MG63 (cell line): ENCODE measurements around the gene NCAM2. TPM values are rescaled to one million over a fixed set of nuclear protein-coding genes. Genes with fewer than 3 reads are reported as not detected.
"Not testable (repeated sequence)": the region's sequence is repeated elsewhere in the genome, so short reads cannot be mapped to it uniquely, and the experiment has no call there.

Source experiments
- DNase-seq: peaks from one replicate; pipeline ENCODE4 v3.0.0-alpha.2; 2020
- H3K27me3 ChIP-seq: fragments of 250-450 bp; sonication (Bioruptor Pico); 2 replicates; pipeline ENCODE4 v1.5.1; 2020; ENCODE audit warnings: mild to moderate bottlenecking, moderate library complexity
- H3K36me3 ChIP-seq: fragments of 250-450 bp; sonication (Bioruptor Pico); 2 replicates; pipeline ENCODE4 v1.5.1; 2020; ENCODE audit warnings: mild to moderate bottlenecking, moderate library complexity
- H3K4me3 ChIP-seq: fragments of 250-450 bp; sonication (Bioruptor Pico); 2 replicates; pipeline ENCODE4 v1.5.1; 2020; ENCODE audit warnings: mild to moderate bottlenecking, moderate library complexity
- H3K9me3 ChIP-seq: fragments of 250-450 bp; sonication (Bioruptor Pico); 2 replicates; pipeline ENCODE4 v1.5.1; 2020; ENCODE audit warnings: mild to moderate bottlenecking, moderate library complexity
- total RNA-seq: library from RNA; depleted of rRNA; stranded (reverse); fragments of >200 nt; shearing (Covaris generic); gene quantifications from 2 replicates; pipeline ENCODE4 v1.2.3, GENCODE V29; 2014; ENCODE audit warnings: low replicate concordance

The NCAM2 gene
- total RNA-seq, 1 experiment from 2014 or later, result 2.5 TPM

DNA sequence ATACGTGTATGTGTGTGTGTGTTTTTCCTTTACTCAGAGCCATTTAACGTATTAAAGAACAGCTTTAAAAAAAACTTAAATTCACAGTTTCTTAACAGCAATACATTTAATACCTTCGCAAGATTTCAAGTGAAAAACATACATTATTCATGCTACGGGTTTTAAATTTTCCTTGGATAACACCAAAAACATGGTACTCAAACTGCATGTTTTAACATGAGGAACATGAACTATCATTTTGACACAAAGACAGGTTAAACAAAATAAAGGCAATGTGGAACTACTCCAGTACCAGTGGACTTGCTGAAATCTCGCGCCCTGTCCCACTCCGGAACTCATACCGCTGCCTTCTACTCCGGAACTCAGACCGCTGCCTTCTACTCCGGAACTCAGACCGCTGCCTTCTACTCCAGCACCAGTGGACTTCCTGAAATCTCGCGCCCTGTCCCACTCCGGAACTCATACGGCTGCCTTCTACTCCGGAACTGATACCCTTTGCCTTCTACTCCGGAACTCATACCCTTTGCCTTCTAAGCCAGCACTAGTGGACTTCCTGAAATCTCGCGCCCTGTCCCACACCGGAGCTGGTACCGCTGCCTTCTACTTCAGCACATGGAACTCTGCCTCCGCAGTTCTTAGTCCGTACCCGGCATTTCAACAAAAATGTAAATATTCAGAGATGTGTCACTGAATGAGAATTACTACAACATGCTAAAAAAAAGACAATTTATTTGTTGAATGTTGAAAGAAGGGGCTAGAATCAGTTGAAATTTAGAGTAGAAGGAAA is 148.6 kb downstream of the NCAM2 start:
- no peak for DNase-seq
- Histone ChIP-seq H3K4me3 (no peak overlapping the region), H3K36me3 (no peaks in the 10 kb centered on the region), H3K27me3 (no peaks in the 10 kb centered on the region), H3K9me3 (no peaks in the 10 kb centered on the region)

DNA sequence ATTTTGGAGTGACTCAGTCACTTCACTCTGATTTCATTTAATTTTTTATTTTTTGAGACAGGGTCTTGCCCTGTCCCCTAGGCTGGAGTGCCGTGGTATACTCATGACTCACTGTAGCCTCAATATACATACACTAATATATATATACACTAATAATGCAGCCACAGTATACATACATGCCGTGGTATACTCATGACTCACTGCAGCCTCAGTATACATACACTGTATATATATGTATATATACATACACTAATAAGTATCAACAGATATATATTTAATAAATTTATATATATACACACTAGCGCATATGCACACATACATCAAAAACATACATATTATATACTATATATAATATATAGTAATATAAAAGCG is 149.2 kb downstream of the NCAM2 start:
- no peak for DNase-seq
- H3K4me3 ChIP-seq, result no peak overlapping the region
- no peaks in the 10 kb centered on the region for H3K27me3 ChIP-seq
- no peaks in the 10 kb centered on the region for H3K9me3 ChIP-seq
- no peaks in the 10 kb centered on the region for H3K36me3 ChIP-seq

- no peak overlapping the region for H3K4me3 ChIP-seq
- DNase-seq, result no peak
- H3K36me3 ChIP-seq, result no peaks in the 10 kb centered on the region
- H3K9me3 ChIP-seq, result no peaks in the 10 kb centered on the region
- no peaks in the 10 kb centered on the region for H3K27me3 ChIP-seq
These were observed 149.8 kb downstream of the NCAM2 start for GRCh38 chr21:21148009-21148408.

- H3K4me3 ChIP-seq, result no peak overlapping the region
These were observed 150.3 kb downstream of the NCAM2 start for GRCh38 chr21:21148514-21148913.

GRCh38 chr21:21149445-21149844 is 151.2 kb downstream of the NCAM2 start:
- not testable (repeated sequence) for H3K9me3 ChIP-seq, DNase-seq, H3K27me3 ChIP-seq

More at GRCh38 chr21:21148514-21148913, 150.3 kb downstream of the NCAM2 start:
- Histone ChIP-seq H3K9me3 (no peaks in the 10 kb centered on the region), H3K36me3 (no peaks in the 10 kb centered on the region), H3K27me3 (no peaks in the 10 kb centered on the region)
- DNase-seq, result no peak

GRCh38 chr21:21151231-21151630 is 153.0 kb downstream of the NCAM2 start:
- Histone ChIP-seq H3K9me3 (no peaks in the 10 kb centered on the region), H3K27me3 (no peaks in the 10 kb centered on the region)
- no peak for DNase-seq

More at GRCh38 chr21:21149445-21149844, 151.2 kb downstream of the NCAM2 start:
- H3K4me3 ChIP-seq, H3K36me3 ChIP-seq: not testable (repeated sequence)

GRCh38 chr21:21156397-21156796 is 158.2 kb downstream of the NCAM2 start:
- Histone ChIP-seq H3K36me3 (no peaks in the 10 kb centered on the region), H3K27me3 (no peaks in the 10 kb centered on the region), H3K4me3 (no peak overlapping the region), H3K9me3 (no peaks in the 10 kb centered on the region)
- no peak for DNase-seq

More at GRCh38 chr21:21151231-21151630, 153.0 kb downstream of the NCAM2 start:
- Histone ChIP-seq H3K36me3 (no peaks in the 10 kb centered on the region), H3K4me3 (no peak overlapping the region)

DNA sequence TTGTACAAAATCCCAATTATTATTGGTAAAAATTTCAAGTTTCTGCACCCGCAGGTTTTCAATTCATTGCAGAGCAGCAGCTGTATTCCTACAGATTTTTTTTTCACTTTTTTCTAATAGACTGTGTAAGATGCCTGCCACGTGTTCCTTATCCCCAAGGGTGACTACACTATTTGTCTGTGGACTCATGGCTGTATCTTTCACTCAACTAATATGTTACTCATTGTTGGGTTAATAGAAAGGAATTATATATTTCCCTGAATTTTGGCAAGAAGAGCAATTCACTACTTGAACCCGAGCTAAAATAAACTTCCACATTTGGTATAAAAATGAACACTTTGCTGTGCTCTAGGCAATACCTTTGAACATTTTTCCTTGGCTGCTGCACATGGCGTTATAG is 158.7 kb downstream of the NCAM2 start:
- DNase-seq, result no peak
- H3K27me3 ChIP-seq, result no peaks in the 10 kb centered on the region
- no peak overlapping the region for H3K4me3 ChIP-seq

DNA sequence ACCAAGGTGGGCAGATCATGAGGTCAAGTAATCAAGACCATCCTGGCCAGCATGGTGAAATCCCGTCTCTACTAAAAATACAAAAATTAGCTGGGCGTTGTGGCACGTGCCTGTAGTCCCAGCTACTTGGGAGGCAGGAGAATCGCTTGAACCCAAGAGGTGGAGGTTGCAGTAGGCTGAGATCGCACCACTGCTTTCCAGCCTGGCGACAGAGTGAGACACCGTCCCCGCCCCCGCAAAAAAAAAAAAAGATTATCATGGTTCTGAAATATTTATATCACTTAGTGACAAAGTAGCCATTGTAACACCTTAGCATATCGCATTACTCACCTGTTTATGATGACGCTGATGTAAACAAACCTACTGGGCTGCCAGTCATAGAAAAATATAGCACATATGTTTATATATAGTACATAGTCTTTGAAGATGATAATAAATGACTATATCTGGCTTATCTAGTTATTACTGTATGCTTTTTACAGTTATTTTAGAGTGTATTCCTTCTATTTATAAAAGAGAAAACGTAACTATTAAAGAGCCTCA is 160.2 kb downstream of the NCAM2 start:
- no peak for DNase-seq
- Histone ChIP-seq H3K9me3 (no peaks in the 10 kb centered on the region), H3K4me3 (no peak overlapping the region), H3K27me3 (no peaks in the 10 kb centered on the region), H3K36me3 (no peaks in the 10 kb centered on the region)

More for the DNA sequence above, 158.7 kb downstream of the NCAM2 start:
- Histone ChIP-seq H3K9me3 (no peaks in the 10 kb centered on the region), H3K36me3 (no peaks in the 10 kb centered on the region)

DNA sequence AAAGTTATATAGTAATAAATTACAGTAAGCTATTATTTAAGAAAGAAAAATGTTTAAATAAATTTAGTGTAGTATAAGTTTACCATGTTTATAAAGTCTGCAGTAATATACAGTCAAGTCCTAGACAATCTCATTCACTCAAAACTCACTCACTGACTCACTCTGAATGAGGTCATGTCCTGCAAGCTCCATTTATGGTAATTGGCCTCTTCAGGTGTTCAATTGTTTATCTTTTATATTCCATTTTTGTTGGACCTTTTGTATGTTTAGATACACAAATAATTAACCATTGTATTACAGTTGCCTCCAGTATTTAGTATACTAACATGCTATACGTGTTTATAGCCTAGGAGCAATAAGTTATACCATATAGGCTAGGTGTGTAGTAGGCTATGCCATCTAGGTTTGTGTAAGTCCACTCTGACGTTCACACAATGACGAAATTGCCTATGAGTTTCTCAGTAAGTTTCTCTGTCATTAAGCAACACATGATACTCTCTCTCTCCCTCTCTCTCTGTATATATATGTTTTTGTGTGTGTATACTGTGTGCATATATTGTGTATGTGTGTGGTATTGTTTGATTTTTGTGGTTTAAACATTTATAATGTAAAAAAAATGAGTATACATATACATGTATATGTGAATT is 161.2 kb downstream of the NCAM2 start:
- no peak for DNase-seq
- H3K27me3 ChIP-seq, result no peaks in the 10 kb centered on the region
- no peaks in the 10 kb centered on the region for H3K36me3 ChIP-seq
- no peaks in the 10 kb centered on the region for H3K9me3 ChIP-seq
- H3K4me3 ChIP-seq, result no peak overlapping the region

DNA sequence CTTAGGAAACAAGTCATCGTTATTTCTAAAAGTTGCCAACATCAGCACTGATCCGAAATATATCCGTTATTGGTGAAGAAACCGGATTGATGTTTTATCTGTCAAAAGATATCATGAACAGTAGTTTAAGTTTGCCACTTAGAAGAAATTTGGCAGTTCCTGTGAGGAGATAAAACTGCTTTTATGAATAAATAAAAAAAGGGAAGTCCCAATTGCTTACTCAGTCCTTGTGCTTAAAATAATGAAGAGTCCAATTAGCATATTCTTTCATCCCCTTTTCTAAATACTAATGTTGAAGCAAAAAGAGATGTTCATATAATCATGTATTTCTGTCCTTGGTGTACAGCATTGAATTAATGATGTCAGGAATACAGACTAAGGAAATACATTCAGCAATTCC is 164.6 kb downstream of the NCAM2 start:
- Histone ChIP-seq H3K27me3 (no peaks in the 10 kb centered on the region), H3K4me3 (no peak overlapping the region), H3K9me3 (peaks cover 10% of the 10 kb centered on the region), H3K36me3 (no peaks in the 10 kb centered on the region)
- no peak for DNase-seq

DNA sequence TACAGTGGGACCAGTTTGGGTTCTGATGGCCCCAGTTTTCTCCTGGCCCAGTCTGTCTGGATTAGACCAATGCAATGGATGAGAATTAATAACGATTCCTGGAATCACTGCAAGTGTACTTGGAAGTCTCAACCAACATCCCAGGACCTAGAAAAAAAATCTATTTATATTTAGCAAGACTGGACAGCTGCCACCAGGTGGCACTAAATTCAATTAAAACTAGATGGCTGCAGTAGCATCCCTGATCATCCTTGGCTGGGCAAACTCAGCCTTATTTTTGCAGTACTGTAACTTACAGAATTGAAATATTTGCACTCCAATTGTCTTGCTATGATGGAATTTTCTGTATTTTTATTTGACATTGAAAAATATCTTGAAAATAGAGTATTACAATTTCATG is 165.7 kb downstream of the NCAM2 start:
- H3K4me3 ChIP-seq, result no peak overlapping the region
- H3K9me3 ChIP-seq, result peaks cover 16% of the 10 kb centered on the region
- H3K36me3 ChIP-seq, result no peaks in the 10 kb centered on the region; the same call in 1 of the 2 replicates
- no peaks in the 10 kb centered on the region for H3K27me3 ChIP-seq
- DNase-seq, result peak; percentile 30

GRCh38 chr21:21165063-21165645 is 166.9 kb downstream of the NCAM2 start:
- H3K36me3 ChIP-seq, result no peaks in the 10 kb centered on the region; the same call in 1 of the 2 replicates
- peaks cover 16% of the 10 kb centered on the region for H3K9me3 ChIP-seq
- DNase-seq, result peak; percentile 75
- no peak overlapping the region for H3K4me3 ChIP-seq
- no peaks in the 10 kb centered on the region for H3K27me3 ChIP-seq

DNA sequence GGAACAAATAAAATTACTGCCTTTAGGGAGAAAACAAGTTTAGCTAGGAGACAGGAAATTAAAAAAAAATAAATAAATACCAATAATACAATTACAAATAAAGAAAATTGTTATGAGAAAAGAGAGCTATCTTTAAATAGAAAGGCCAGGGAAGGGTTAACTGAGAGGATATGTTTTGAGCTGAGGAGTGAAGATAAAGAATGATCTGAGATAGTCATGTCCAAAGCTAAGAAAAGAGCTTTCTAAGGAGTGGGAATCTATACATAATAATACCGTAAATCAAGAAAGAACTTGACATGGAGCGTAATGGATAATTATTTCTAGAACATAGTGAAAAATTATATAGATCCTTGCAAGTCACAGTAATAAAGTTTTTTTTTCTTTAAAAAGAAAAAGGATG is 176.5 kb downstream of the NCAM2 start:
- Histone ChIP-seq H3K36me3 (no peaks in the 10 kb centered on the region), H3K4me3 (no peak overlapping the region), H3K9me3 (no peaks in the 10 kb centered on the region), H3K27me3 (no peaks in the 10 kb centered on the region)
- DNase-seq, result no peak

GRCh38 chr21:21175798-21176334 is 177.7 kb downstream of the NCAM2 start:
- Histone ChIP-seq H3K4me3 (peak overlapping the region; percentile 24), H3K27me3 (no peaks in the 10 kb centered on the region), H3K36me3 (no peaks in the 10 kb centered on the region), H3K9me3 (no peaks in the 10 kb centered on the region)
- no peak for DNase-seq

- Histone ChIP-seq H3K27me3 (no peaks in the 10 kb centered on the region), H3K4me3 (no peak overlapping the region), H3K36me3 (no peaks in the 10 kb centered on the region), H3K9me3 (no peaks in the 10 kb centered on the region)
- no peak for DNase-seq
These were observed 179.3 kb downstream of the NCAM2 start for GRCh38 chr21:21177353-21177986.
